ENCODE measurements around the gene CERS1.

Gene CERS1

DNA sequence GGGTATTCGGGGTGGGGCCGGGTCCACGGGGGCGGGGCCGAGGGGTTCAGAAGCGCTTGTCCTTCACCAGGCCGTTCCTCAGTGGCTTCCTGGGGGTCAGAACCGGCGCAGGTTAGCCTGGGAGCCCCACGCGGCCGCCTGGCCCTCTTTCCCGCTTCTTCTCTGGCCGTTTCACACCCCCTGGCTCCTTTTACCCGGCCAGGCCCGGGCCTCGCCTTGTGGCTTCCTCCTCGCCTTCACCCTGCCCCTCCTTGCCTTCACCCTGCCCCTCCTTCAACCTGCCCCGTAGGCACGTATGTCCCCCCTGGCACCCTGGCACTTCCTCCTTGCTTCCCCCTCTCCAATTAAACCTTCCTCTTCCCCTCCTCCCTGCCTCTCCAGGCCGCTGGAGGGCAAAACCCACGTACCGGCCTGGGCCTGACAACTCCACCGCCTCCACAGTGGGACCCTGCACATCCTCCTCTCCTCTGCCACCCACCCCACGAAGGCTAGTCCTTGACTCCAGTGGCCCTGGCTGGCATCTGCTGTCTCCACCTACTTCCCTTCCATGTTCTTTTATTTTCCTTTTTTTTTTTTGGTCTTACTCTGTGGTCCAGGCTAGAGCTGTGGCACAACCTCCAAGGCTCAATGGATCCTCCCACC lies 25.3 kb downstream of the CERS1 start:
- TF ChIP-seq, protein P1, sequence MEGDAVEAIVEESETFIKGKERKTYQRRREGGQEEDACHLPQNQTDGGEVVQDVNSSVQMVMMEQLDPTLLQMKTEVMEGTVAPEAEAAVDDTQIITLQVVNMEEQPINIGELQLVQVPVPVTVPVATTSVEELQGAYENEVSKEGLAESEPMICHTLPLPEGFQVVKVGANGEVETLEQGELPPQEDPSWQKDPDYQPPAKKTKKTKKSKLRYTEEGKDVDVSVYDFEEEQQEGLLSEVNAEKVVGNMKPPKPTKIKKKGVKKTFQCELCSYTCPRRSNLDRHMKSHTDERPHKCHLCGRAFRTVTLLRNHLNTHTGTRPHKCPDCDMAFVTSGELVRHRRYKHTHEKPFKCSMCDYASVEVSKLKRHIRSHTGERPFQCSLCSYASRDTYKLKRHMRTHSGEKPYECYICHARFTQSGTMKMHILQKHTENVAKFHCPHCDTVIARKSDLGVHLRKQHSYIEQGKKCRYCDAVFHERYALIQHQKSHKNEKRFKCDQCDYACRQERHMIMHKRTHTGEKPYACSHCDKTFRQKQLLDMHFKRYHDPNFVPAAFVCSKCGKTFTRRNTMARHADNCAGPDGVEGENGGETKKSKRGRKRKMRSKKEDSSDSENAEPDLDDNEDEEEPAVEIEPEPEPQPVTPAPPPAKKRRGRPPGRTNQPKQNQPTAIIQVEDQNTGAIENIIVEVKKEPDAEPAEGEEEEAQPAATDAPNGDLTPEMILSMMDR (IDR thresholded peaks at IDR 0.05; ENCODE audit: control insufficient read depth, insufficient read depth, low read depth, low read length, missing control alignments), result no peak
- H3K4me3 ChIP-seq (ENCODE audit: control insufficient read depth, low read depth, low read length), result no peak overlapping the region
- no peak for DNase-seq (ENCODE audit: low read depth)

DNA sequence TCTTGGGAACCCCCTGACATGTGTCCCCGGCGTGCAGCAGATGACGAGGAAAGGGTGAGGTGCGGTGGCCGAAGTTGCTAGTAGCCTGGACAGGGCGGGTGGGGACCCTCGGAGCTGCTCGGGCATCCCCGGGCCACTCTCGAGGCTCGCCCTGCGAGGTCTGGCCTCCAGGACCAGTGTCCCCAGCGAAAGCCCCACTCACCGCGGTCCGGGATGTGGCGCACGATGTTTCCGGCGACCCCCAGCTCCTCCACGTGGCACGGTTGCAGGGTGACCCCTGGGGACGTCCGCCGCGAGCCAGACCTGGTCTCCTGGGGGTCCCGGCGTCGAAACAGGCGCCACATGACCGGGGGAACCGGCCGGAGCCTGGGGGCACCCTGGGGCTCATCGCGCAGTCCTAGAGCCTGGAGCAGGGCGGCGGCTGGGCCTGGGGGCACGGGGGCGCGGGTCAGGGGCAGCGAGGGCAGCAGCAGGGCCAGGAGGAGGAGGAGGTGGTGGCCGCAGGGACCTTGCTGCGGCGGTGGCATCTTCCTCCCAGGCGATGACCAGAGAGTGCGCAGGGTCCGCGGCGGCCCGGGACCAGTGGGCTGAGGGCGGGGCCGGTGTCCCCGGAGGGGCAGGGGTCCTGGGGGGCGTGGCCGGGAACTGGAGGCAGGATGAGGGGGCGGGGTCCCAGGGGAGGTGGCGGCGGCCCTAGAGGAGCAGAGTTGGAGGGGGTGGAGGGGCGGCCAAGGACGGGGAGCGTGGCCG lies 26.0 kb downstream of the CERS1 start:
- no peak overlapping the region for H3K4me3 ChIP-seq (ENCODE audit: control insufficient read depth, low read depth, low read length)
- TF ChIP-seq, protein P1 (IDR thresholded peaks at IDR 0.05; ENCODE audit: control insufficient read depth, insufficient read depth, low read depth, low read length, missing control alignments), result no peak
- DNase-seq (ENCODE audit: low read depth), result no peak

DNA sequence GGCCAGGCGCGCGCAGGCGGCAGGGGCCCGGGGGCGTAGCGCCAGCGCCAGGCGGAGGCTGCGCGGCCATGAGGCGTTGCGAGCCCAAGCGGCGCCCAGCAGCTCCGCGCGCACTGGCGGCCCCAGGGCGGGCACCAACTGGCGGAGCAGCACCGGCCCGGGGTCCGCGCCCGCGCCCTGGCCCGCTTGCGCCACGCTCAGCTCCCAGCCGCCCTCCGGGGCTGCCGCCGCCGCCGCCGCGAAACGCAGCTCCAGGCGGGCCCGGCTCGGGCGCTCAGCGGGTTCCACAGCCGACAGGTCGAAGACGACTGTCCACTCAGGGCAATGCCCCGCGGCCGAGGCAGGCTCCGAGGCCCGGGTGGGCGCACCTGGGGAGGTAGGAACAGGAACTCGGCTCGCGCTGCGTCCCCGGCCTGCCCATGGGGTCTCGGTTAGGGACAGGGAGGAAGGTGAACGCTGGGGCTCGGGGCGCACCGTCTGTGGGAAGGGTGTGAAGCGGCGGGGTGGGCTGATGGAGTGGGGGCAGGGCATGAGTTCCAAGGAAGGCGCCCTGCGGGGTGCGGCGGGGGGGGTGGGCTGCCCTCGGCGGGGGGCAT lies 26.8 kb downstream of the CERS1 start:
- TF ChIP-seq, protein P1 (IDR thresholded peaks at IDR 0.05; ENCODE audit: control insufficient read depth, insufficient read depth, low read depth, low read length, missing control alignments), result no peak
- no peak for DNase-seq (ENCODE audit: low read depth)
- no peak overlapping the region for H3K4me3 ChIP-seq (ENCODE audit: control insufficient read depth, low read depth, low read length)

DNA sequence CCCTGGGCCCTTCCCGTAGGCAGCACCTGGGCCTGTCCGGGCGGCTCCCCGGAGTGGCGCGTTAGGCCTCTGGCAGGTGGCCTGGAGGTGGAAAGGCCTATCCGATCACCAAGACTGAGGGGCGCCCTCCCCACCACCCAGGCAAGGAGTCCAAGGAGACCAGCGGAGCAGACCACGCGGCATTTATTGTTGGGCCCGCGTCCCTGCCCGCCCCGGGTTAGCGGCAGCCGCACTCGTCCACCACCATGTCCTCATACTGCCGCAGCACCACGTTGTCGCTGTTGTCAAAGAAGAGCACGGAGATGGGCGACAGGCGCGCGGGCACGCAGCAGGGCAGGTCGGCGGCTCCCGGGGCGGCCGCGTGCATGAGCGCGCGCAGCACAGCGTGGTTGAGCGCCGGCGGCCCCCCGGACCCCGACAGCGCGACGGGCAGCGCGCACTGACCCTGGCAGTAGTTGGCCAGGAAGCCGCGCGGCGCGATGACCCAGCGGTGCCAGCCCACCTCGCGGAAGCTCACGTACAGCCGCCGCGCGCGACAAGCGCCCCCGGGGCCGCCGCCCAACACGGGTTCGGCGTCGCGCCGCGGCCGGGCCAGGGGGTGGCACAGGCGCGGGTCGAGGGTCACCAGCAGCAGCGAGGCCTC lies 27.5 kb downstream of the CERS1 start:
- H3K4me3 ChIP-seq (ENCODE audit: control insufficient read depth, low read depth, low read length), result no peak overlapping the region
- TF ChIP-seq, protein P1 (IDR thresholded peaks at IDR 0.05; ENCODE audit: control insufficient read depth, insufficient read depth, low read depth, low read length, missing control alignments), result no peak
- no peak for DNase-seq (ENCODE audit: low read depth)

DNA sequence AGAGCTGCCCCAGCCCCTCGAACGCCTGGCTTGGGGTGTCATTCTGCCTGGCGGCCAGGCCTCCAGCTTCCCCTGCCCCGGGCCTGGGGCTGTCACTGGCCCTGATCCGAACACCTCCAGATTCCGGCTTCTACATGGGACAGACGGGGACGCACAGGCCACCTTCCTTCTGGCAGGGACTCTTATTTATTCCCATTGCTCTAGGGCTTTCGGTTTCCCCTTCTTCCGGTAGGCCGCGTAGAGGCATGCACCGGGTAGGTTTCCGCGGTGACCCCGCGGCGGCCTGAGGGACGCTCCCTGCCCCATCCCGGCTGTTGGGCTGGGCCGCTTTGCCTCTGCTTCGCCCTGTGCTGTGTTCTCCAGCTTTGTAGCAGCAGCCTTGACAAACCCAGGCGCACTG lies 28.2 kb downstream of the CERS1 start:
- H3K4me3 ChIP-seq (ENCODE audit: control insufficient read depth, low read depth, low read length), result no peak overlapping the region
- TF ChIP-seq, protein P1 (IDR thresholded peaks at IDR 0.05; ENCODE audit: control insufficient read depth, insufficient read depth, low read depth, low read length, missing control alignments), result no peak
- no peak for DNase-seq (ENCODE audit: low read depth)

DNA sequence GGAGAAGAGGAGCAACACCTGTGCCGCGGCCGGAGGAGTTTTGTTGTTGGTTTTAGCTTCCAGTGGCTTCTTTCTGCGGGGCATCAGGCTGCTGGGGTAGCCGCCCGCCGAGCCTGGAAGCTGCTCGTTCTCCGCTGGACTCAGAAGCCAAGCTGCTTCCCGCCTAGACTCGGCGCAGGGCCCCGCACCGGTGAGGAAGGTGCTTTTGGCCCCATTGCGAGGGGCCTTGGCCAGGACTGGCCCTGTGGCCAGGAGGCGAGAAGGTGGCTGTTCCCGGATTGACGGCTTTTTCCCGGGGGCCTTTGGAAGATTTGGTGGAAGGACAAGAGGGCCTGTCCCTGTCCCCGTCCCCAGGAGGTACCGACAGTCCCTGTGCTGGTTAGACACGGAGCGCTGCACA lies 28.8 kb downstream of the CERS1 start:
- TF ChIP-seq, protein P1 (IDR thresholded peaks at IDR 0.05; ENCODE audit: control insufficient read depth, insufficient read depth, low read depth, low read length, missing control alignments), result no peak
- no peak for DNase-seq (ENCODE audit: low read depth)
- H3K4me3 ChIP-seq (ENCODE audit: control insufficient read depth, low read depth, low read length), result no peak overlapping the region
